H1 (cell line): ENCODE data around the gene GRK5. TPM values are rescaled to one million over a fixed set of nuclear protein-coding genes. Genes with fewer than 3 reads are reported as not detected.

Source experiments
- CTCF ChIA-PET: fragments of 300-600 bp; sonication (Branson Sonifier 250); formaldehyde crosslinking; loops from one replicate; lab custom pipeline; 2021; ENCODE audit not compliant: partially characterized antibody; lab: Charles Lee
- POLR2A ChIA-PET: fragments of 300-600 bp; sonication (Branson Sonifier 250); formaldehyde crosslinking; loops from one replicate; lab custom pipeline; 2021; ENCODE audit warnings: inconsistent platforms; ENCODE audit not compliant: partially characterized antibody; lab: Charles Lee
- DNase-seq, 2 experiments: peaks; one replicate each; pipeline versions ENCODE4 v3.0.0 to v3.0.0-alpha.2; 2010 to 2022; ENCODE audit warnings: low spot score in 2 of 2, low read depth in 1 of 2, mixed read lengths in 1 of 2
- FAIRE-seq: peaks from 2 replicates; lab custom pipeline; 2011; peaks lifted over from hg19 to GRCh38; lab: Jason Lieb, UNC
- H2AFZ ChIP-seq: 2 replicates; pipeline ENCODE4 v1.8.1; 2012; ENCODE audit warnings: low read length, inconsistent platforms
- H2AK5ac ChIP-seq: 2 replicates; pipeline ENCODE4 v1.6.1; 2013; ENCODE audit warnings: low read depth, low read length
- H2BK120ac ChIP-seq: replicated peaks from 2 replicates; pipeline ENCODE3; 2013; ENCODE audit warnings: low read depth, low read length, inconsistent platforms
- H2BK12ac ChIP-seq: 2 replicates; pipeline ENCODE4 v1.6.1; 2013; ENCODE audit warnings: low read depth, low read length
- H2BK15ac ChIP-seq: 2 replicates; pipeline ENCODE4 v1.6.1; 2013; ENCODE audit warnings: low read length
- H2BK20ac ChIP-seq: 2 replicates; pipeline ENCODE4 v1.6.1; 2013; ENCODE audit warnings: low read length
- H2BK5ac ChIP-seq: 2 replicates; pipeline ENCODE4 v1.6.1; 2013; ENCODE audit warnings: low read depth, low read length
- H3K14ac ChIP-seq: 2 replicates; pipeline ENCODE4 v1.6.1; 2013; ENCODE audit warnings: inconsistent platforms; ENCODE audit not compliant: insufficient read length
- H3K18ac ChIP-seq: 2 replicates; pipeline ENCODE4 v1.6.1; 2013; ENCODE audit warnings: low read length; ENCODE audit errors: extremely low read depth
- H3K23ac ChIP-seq: 2 replicates; pipeline ENCODE4 v1.6.1; 2013; ENCODE audit warnings: inconsistent platforms; ENCODE audit not compliant: insufficient read length
- H3K23me2 ChIP-seq: 2 replicates; pipeline ENCODE4 v1.6.1; 2013; ENCODE audit warnings: low read depth, low read length
- H3K27ac ChIP-seq: 2 replicates; pipeline ENCODE4 v1.6.1; 2011; ENCODE audit warnings: low read depth, low read length, inconsistent platforms
- H3K27me3 ChIP-seq, 4 experiments: replicated peaks in 1 of 4; 1 replicate in 1 of 4; 2 replicates in 3 of 4; pipeline versions ENCODE4 v1.6.1 to v1.8.1; 2011 to 2013; ENCODE audit warnings: low read length in 3 of 4, mild to moderate bottlenecking in 3 of 4, inconsistent platforms in 2 of 4, mixed read lengths in 2 of 4, moderate library complexity in 1 of 4; ENCODE audit not compliant: control insufficient read depth in 3 of 4, insufficient read depth in 3 of 4; ENCODE audit errors: extremely low read depth in 1 of 4
- H3K36me3 ChIP-seq, 4 experiments: 2 replicates each; pipeline versions ENCODE4 v1.6.1 to v1.8.1; 2011 to 2013; ENCODE audit warnings: mild to moderate bottlenecking in 4 of 4, low read length in 3 of 4, moderate library complexity in 2 of 4, control low read depth in 1 of 4, inconsistent platforms in 1 of 4; ENCODE audit not compliant: insufficient read depth in 4 of 4, control insufficient read depth in 2 of 4
- H3K4ac ChIP-seq: replicated peaks from 2 replicates; pipeline ENCODE3; 2013; ENCODE audit warnings: low read length, low read depth, mixed read lengths, inconsistent platforms; ENCODE audit not compliant: insufficient read length
- H3K4me1 ChIP-seq, 4 experiments: replicated peaks in 1 of 4; 1 replicate in 1 of 4; 2 replicates in 3 of 4; pipeline versions ENCODE4 v1.6.1 to v1.8.1; 2011 to 2013; ENCODE audit warnings: low read length in 3 of 4, inconsistent platforms in 2 of 4, mixed read lengths in 1 of 4; ENCODE audit not compliant: insufficient read depth in 4 of 4, control insufficient read depth in 3 of 4
- H3K4me2 ChIP-seq, 2 experiments: 2 replicates each; pipeline versions ENCODE4 v1.6.1 to v1.8.1; 2011 to 2013; ENCODE audit warnings: low read depth in 2 of 2, low read length in 2 of 2, control low read depth in 1 of 2, inconsistent platforms in 1 of 2, mild to moderate bottlenecking in 1 of 2; ENCODE audit not compliant: insufficient read depth in 1 of 2
- H3K4me3 ChIP-seq, 4 experiments: fragments of 200-600, 300-600 bp in 1 of 4; sonication (generic), shearing (Covaris generic), sonication (Bioruptor Twin) in 1 of 4; 2 replicates each; pipeline versions ENCODE4 v1.5.1 to v1.8.1; 2011 to 2016; ENCODE audit warnings: low read length in 4 of 4, low read depth in 3 of 4, control low read depth in 2 of 4, inconsistent platforms in 2 of 4, mild to moderate bottlenecking in 2 of 4, mixed read lengths in 1 of 4, moderate library complexity in 1 of 4; ENCODE audit not compliant: insufficient read depth in 2 of 4; ENCODE audit errors: extremely low read depth in 1 of 4
- H3K56ac ChIP-seq: replicated peaks from 2 replicates; pipeline ENCODE3; 2013; ENCODE audit warnings: low read depth, mild to moderate bottlenecking, mixed read lengths, low read length, inconsistent platforms; ENCODE audit not compliant: insufficient read length
- H3K79me1 ChIP-seq: 2 replicates; pipeline ENCODE4 v1.6.1; 2013; ENCODE audit warnings: low read depth, low read length, control low read depth
- H3K79me2 ChIP-seq, 2 experiments: 2 replicates each; pipeline versions ENCODE4 v1.6.1 to v1.8.1; 2012 to 2013; ENCODE audit warnings: low read length in 2 of 2, mild to moderate bottlenecking in 2 of 2, inconsistent platforms in 1 of 2; ENCODE audit not compliant: insufficient read depth in 2 of 2, control insufficient read depth in 1 of 2
- H3K9ac ChIP-seq, 4 experiments: replicated peaks in 1 of 4; 1 replicate in 1 of 4; 2 replicates in 3 of 4; pipeline versions ENCODE4 v1.6.1 to v1.8.1; 2011 to 2013; ENCODE audit warnings: low read depth in 3 of 4, low read length in 3 of 4, control low read depth in 2 of 4, mild to moderate bottlenecking in 2 of 4, moderate library complexity in 2 of 4, inconsistent platforms in 1 of 4; ENCODE audit errors: extremely low read depth in 1 of 4
- H3K9me3 ChIP-seq, 2 experiments: 2 replicates each; pipeline versions ENCODE4 v1.6.1 to v1.8.1; 2012 to 2013; ENCODE audit warnings: mild to moderate bottlenecking in 2 of 2, moderate library complexity in 2 of 2, control low read depth in 1 of 2, inconsistent platforms in 1 of 2, low read depth in 1 of 2, low read length in 1 of 2, mixed read lengths in 1 of 2; ENCODE audit not compliant: insufficient read depth in 2 of 2
- H4K20me1 ChIP-seq, 2 experiments: replicated peaks in 1 of 2; 2 replicates each; pipeline versions ENCODE3 to v1.8.1; 2011 to 2013; ENCODE audit warnings: inconsistent platforms in 2 of 2, low read length in 2 of 2, mild to moderate bottlenecking in 1 of 2; ENCODE audit not compliant: insufficient read depth in 2 of 2, control insufficient read depth in 1 of 2
- H4K5ac ChIP-seq: 2 replicates; pipeline ENCODE4 v1.6.1; 2013; ENCODE audit warnings: low read length, low read depth, mixed read lengths, inconsistent platforms; ENCODE audit not compliant: insufficient read length
- H4K8ac ChIP-seq: 2 replicates; pipeline ENCODE4 v1.8.0; 2013; ENCODE audit warnings: mild to moderate bottlenecking, moderate library complexity, low read length, inconsistent platforms; ENCODE audit not compliant: insufficient read depth; ENCODE audit errors: extremely low read depth
- H4K91ac ChIP-seq: replicated peaks from 2 replicates; pipeline ENCODE3; 2013; ENCODE audit warnings: low read length, mixed read lengths, inconsistent platforms; ENCODE audit not compliant: insufficient read length
- ASH2L ChIP-seq: fragments of 200-600, 300-600 bp; sonication (generic); IDR thresholded peaks from one replicate; pipeline ENCODE4 v1.7.1; 2017; ENCODE audit warnings: low read length
- BCL11A ChIP-seq, 2 experiments: IDR thresholded peaks; one replicate each; pipeline ENCODE4 v1.6.1; 2011; ENCODE audit warnings: low read depth in 2 of 2, low read length in 2 of 2, mild to moderate bottlenecking in 2 of 2
- CBX5 ChIP-seq: fragments of 300-800, 300-1000 bp; sonication (generic); IDR thresholded peaks from 2 replicates; pipeline ENCODE4 v1.7.1; 2016; ENCODE audit warnings: antibody characterized with exemption, low read length, low read depth
- CBX8 ChIP-seq: fragments of 300-800, 300-1000 bp; sonication (generic); IDR thresholded peaks from 2 replicates; pipeline ENCODE4 v1.7.1; 2016; ENCODE audit warnings: low read depth, low read length, borderline replicate concordance
- CHD2 ChIP-seq: IDR thresholded peaks from 2 replicates; pipeline ENCODE4 v1.6.1; 2012; ENCODE audit warnings: low read length, improper control_type of control experiment
- E2F6 ChIP-seq: IDR thresholded peaks from 2 replicates; pipeline ENCODE4 v1.6.1; 2012; ENCODE audit warnings: inconsistent platforms
- EGR1 ChIP-seq: IDR thresholded peaks from 2 replicates; pipeline ENCODE4 v1.6.1; 2011; ENCODE audit warnings: low read depth, low read length, borderline replicate concordance
- KDM4A ChIP-seq: IDR thresholded peaks from one replicate; pipeline ENCODE4 v1.7.1; 2012; ENCODE audit warnings: low read depth, mild to moderate bottlenecking, moderate library complexity, low read length, inconsistent platforms; ENCODE audit not compliant: severe bottlenecking
- MAFK ChIP-seq: IDR thresholded peaks from 2 replicates; pipeline ENCODE4 v1.6.1; 2012; ENCODE audit warnings: low read depth, mild to moderate bottlenecking, improper control_type of control experiment, low read length
- NANOG ChIP-seq: IDR thresholded peaks from 2 replicates; pipeline ENCODE4 v1.6.1; 2011; ENCODE audit warnings: low read length, low read depth, mild to moderate bottlenecking, inconsistent platforms; ENCODE audit not compliant: insufficient read depth, poor library complexity, severe bottlenecking
- PHF8 ChIP-seq: fragments of 200-600 bp; sonication (generic); conservative IDR thresholded peaks from 2 replicates; pipeline ENCODE4 v1.7.1; 2012; ENCODE audit warnings: low read depth, mild to moderate bottlenecking, inconsistent platforms, low read length, moderate library complexity
- SUZ12 ChIP-seq: fragments of 200-600 bp; sonication (generic); IDR thresholded peaks from 2 replicates; pipeline ENCODE4 v1.6.1; 2012; ENCODE audit warnings: mild to moderate bottlenecking, inconsistent platforms, low read length, moderate library complexity, mixed read lengths
- TAF7 ChIP-seq: optimal IDR thresholded peaks from 2 replicates; pipeline ENCODE3; 2011; ENCODE audit warnings: low read depth, mild to moderate bottlenecking, inconsistent platforms, low read length, moderate library complexity, borderline replicate concordance
- YY1 ChIP-seq: IDR thresholded peaks from 2 replicates; pipeline ENCODE4 v1.6.1; 2011; ENCODE audit warnings: low read depth, mild to moderate bottlenecking, low read length
- WGBS, 2 experiments: shearing (Covaris generic) in 1 of 2; methylation state at CpG; one replicate each; pipeline versions ENCODE4 v1.1.6 to v1.1.7; 2013 to 2015; ENCODE audit warnings: low lambda C conversion rate in 2 of 2, mixed read lengths in 2 of 2, inconsistent platforms in 1 of 2, low coverage in 1 of 2, missing lambda C conversion rate in 1 of 2; ENCODE audit not compliant: insufficient replicate concordance in 2 of 2, insufficient coverage in 1 of 2, insufficient read length in 1 of 2; ENCODE audit errors: extremely low coverage in 1 of 2, missing lambda C conversion rate in 1 of 2; 5-methylcytosine and 5-hydroxymethylcytosine counted together
- polyA plus RNA-seq, 7 experiments: library from polyadenylated mRNA; depleted of rRNA in 3 of 7; stranded (reverse) in 5 of 7; unstranded in 2 of 7; fragments of >200 nt in 5 of 7; fragments of 200-250 nt in 2 of 7; gene quantifications; 1 replicate in 5 of 7; 2 replicates in 1 of 7; 4 replicates in 1 of 7; pipeline versions ENCODE4 v1.2.1 to v1.2.3, GENCODE V29; 2011 to 2013; ENCODE audit warnings: missing spikeins in 2 of 7, mixed read lengths in 2 of 7
- total RNA-seq: library from RNA; stranded (reverse); fragmentation: NEBNext Ultra II Directional; extraction: Animal tissue kit (Norgen Biotek cat#: 25700); gene quantifications from 2 replicates; pipeline ENCODE4 v1.2.1, GENCODE V29; 2021

The GRK5 gene
- total and polyA plus RNA-seq, 2 of the 8 experiments (the other 6 are each of a cell fraction or from before 2014, with no cell fraction given) = 0.54 to 2.5 TPM

- Histone ChIP-seq H4K20me1 (peaks cover 0 to 3% of the 10 kb centered on the region in 2 experiments), H2AFZ (no peak overlapping the region), H3K9ac (no peak overlapping the region), H3K9me3 (no peaks in the 10 kb centered on the region; a peak in 1 of 4 replicates), H2AK5ac (no peak overlapping the region), H2BK20ac (no peak overlapping the region), H3K18ac (no peak overlapping the region), H3K4me3 (no peak overlapping the region), H4K5ac (no peak overlapping the region), H3K79me1 (no peaks in the 10 kb centered on the region), H3K36me3 (peaks cover 0 to 13% (median 5%) of the 10 kb centered on the region in 4 experiments; a peak in 4 of 8 replicates), H3K56ac (no peak overlapping the region), H2BK12ac (no peak overlapping the region), H3K4ac (no peak overlapping the region), H3K79me2 (no peaks in the 10 kb centered on the region), H3K4me1 (no peaks in the 10 kb centered on the region), H3K14ac (no peak overlapping the region), H2BK15ac (no peak overlapping the region), H3K27ac (no peak overlapping the region), H3K23me2 (no peaks in the 10 kb centered on the region), H4K8ac (no peak overlapping the region), H2BK120ac (no peak overlapping the region), H2BK5ac (no peak overlapping the region), H4K91ac (no peak overlapping the region), H3K4me2 (no peak overlapping the region), H3K27me3 (no peaks in the 10 kb centered on the region), H3K23ac (no peak overlapping the region)
- ChIA-PET POLR2A (interaction anchor here (2.2 kb wide), 1 partner anchor 14 kb away, joined by 8 read pairs; no protein-coding TSS in a partner anchor), CTCF (interaction anchor here (0.7 to 2.7 kb wide), 4 partner anchors 19 to 40 kb away, joined by 3 to 15 read pairs (median 4); no protein-coding TSS in a partner anchor)
- 82% methylated on average over 8 of the region's 8 CpGs; no CpG with 5 or more reads in 1 of the 2 experiments for WGBS, 2 experiments
- DNase-seq = no peak
- FAIRE-seq = no peak
- TF ChIP-seq E2F6 = no peak
- TF ChIP-seq CBX8 = no peak
- TF ChIP-seq MAFK = no peak
- TF ChIP-seq CBX5 = no peak
- TF ChIP-seq CHD2 = no peak
- no peak for TF ChIP-seq PHF8
- TF ChIP-seq NANOG = no peak
- TF ChIP-seq ASH2L = no peak
- no peak for TF ChIP-seq EGR1
- no peak for TF ChIP-seq SUZ12
- no peak for TF ChIP-seq TAF7
- TF ChIP-seq BCL11A (IDR thresholded peaks at IDR 0.05; ENCODE audit: low read depth in 2 of 2, low read length in 2 of 2) = no peak
- TF ChIP-seq YY1 = no peak
- TF ChIP-seq KDM4A = no peak
Measured at GRCh38 chr10:119159332-119159731, 48.0 kb upstream of the GRK5 start.
